GM23338 (cell line): ENCODE results near the gene ZNF366. TPM values are rescaled to one million over a fixed set of nuclear protein-coding genes. Genes with fewer than 3 reads are reported as not detected.

Experiments
- ATAC-seq: fragments of 200-7000 bp; cut with Tn5 transposase; 3 replicates; pipeline ENCODE4 v1.9.1; 2020
- DNase-seq: peaks from one replicate; pipeline ENCODE4 v3.0.0-alpha.2; 2015; ENCODE audit warnings: low spot score
- H2AFZ ChIP-seq: fragments of 200-600 bp; sonication (generic); 2 replicates; pipeline ENCODE4 v1.8.0; 2016; ENCODE audit warnings: antibody characterized with exemption, mild to moderate bottlenecking, moderate library complexity
- H3F3A ChIP-seq: fragments of 200-600 bp; sonication (generic); replicated peaks from 2 replicates; pipeline ENCODE4 v1.8.0; 2017; ENCODE audit warnings: antibody characterized with exemption, mixed run types, low read depth
- H3K27ac ChIP-seq: fragments of 200-600 bp; sonication (generic); 2 replicates; pipeline ENCODE4 v1.6.1; 2016; ENCODE audit warnings: low read depth
- H3K27me3 ChIP-seq: fragments of 200-600 bp; sonication (generic); 2 replicates; pipeline ENCODE4 v1.8.0; 2016; ENCODE audit warnings: mild to moderate bottlenecking, mixed run types, moderate library complexity; ENCODE audit not compliant: insufficient read depth
- H3K36me3 ChIP-seq: fragments of 200-600 bp; sonication (generic); 2 replicates; pipeline ENCODE4 v1.8.0; 2016; ENCODE audit warnings: mild to moderate bottlenecking; ENCODE audit not compliant: insufficient read depth
- H3K4me1 ChIP-seq: fragments of 200-600 bp; sonication (generic); 2 replicates; pipeline ENCODE4 v1.8.0; 2016; ENCODE audit warnings: mild to moderate bottlenecking, moderate library complexity; ENCODE audit not compliant: insufficient read depth
- H3K4me2 ChIP-seq: fragments of 200-600 bp; sonication (generic); 2 replicates; pipeline ENCODE4 v1.7.1; 2017; ENCODE audit warnings: mixed run types
- H3K4me3 ChIP-seq: fragments of 200-600 bp; sonication (generic); 2 replicates; pipeline ENCODE4 v1.6.1; 2016; ENCODE audit warnings: mixed run types
- H3K79me2 ChIP-seq: fragments of 200-600 bp; sonication (generic); replicated peaks from 2 replicates; pipeline ENCODE4 v1.8.0; 2017; ENCODE audit warnings: mild to moderate bottlenecking; ENCODE audit not compliant: insufficient read depth
- H3K9me2 ChIP-seq: fragments of 200-600 bp; sonication (generic); 2 replicates; pipeline ENCODE4 v1.8.0; 2017; ENCODE audit not compliant: insufficient read depth
- H4K20me1 ChIP-seq: fragments of 200-600 bp; sonication (generic); replicated peaks from 2 replicates; pipeline ENCODE4 v1.8.0; 2017; ENCODE audit warnings: mild to moderate bottlenecking; ENCODE audit not compliant: insufficient read depth
- H3K27ac Mint-ChIP-seq: 2 replicates; pipeline ENCODE4 v1.8.0; 2020; ENCODE audit warnings: inconsistent platforms, mild to moderate bottlenecking, moderate library complexity, mixed read lengths
- H3K27me3 Mint-ChIP-seq: 3 replicates; pipeline ENCODE4 v1.8.0; 2022; ENCODE audit warnings: low read depth, mild to moderate bottlenecking, moderate library complexity, mixed read lengths, inconsistent platforms; ENCODE audit not compliant: insufficient read depth, poor library complexity
- H3K36me3 Mint-ChIP-seq: 3 replicates; pipeline ENCODE4 v1.8.0; 2021; ENCODE audit warnings: low read depth, mild to moderate bottlenecking, inconsistent platforms, moderate library complexity, mixed read lengths
- H3K4me1 Mint-ChIP-seq: 3 replicates; pipeline ENCODE4 v1.8.0; 2020; ENCODE audit warnings: mild to moderate bottlenecking, inconsistent platforms, mixed read lengths
- H3K4me3 Mint-ChIP-seq: 3 replicates; pipeline ENCODE4 v1.8.0; 2021; ENCODE audit warnings: moderate library complexity, mild to moderate bottlenecking, inconsistent platforms, mixed read lengths
- H3K9me3 Mint-ChIP-seq: 3 replicates; pipeline ENCODE4 v1.8.0; 2020; ENCODE audit warnings: moderate library complexity, mild to moderate bottlenecking, inconsistent platforms, mixed read lengths
- CREB1 ChIP-seq: fragments of 250-450 bp; sonication (Bioruptor Pico); IDR thresholded peaks from 2 replicates; pipeline ENCODE4 v1.5.0; 2020; ENCODE audit warnings: low read depth, mild to moderate bottlenecking, moderate library complexity
- CTCF ChIP-seq, 2 experiments: fragments of 200-600 bp in 1 of 2; sonication (generic) in 1 of 2; conservative IDR thresholded peaks; 2 replicates each; pipeline versions ENCODE4 v1.5.1 to v1.6.1; 2016 to 2017; ENCODE audit warnings: antibody characterized with exemption in 2 of 2, low read depth in 2 of 2, mild to moderate bottlenecking in 2 of 2, moderate library complexity in 1 of 2
- ETS1 ChIP-seq: IDR thresholded peaks from 2 replicates; pipeline ENCODE4 v1.6.1; 2016; ENCODE audit warnings: antibody characterized with exemption
- EZH2 ChIP-seq: fragments of 200-600 bp; sonication (generic); IDR thresholded peaks from one replicate; pipeline ENCODE4 v1.8.0; 2017; ENCODE audit warnings: antibody characterized with exemption, mild to moderate bottlenecking, low read depth; ENCODE audit not compliant: unreplicated experiment
- EZH2phosphoT487 ChIP-seq: fragments of 200-600 bp; sonication (generic); IDR thresholded peaks from one replicate; pipeline ENCODE4 v1.8.1; 2018; ENCODE audit warnings: antibody characterized with exemption; ENCODE audit not compliant: unreplicated experiment
- JUNB ChIP-seq: IDR thresholded peaks from one replicate; pipeline ENCODE4 v1.6.1; 2016; ENCODE audit warnings: antibody characterized with exemption; ENCODE audit not compliant: unreplicated experiment
- NANOG ChIP-seq: IDR thresholded peaks from 2 replicates; pipeline ENCODE4 v1.6.1; 2016; ENCODE audit warnings: antibody characterized with exemption, borderline replicate concordance
- POLR2AphosphoS5 ChIP-seq: IDR thresholded peaks from 2 replicates; pipeline ENCODE4 v1.6.1; 2016; ENCODE audit warnings: antibody characterized with exemption, low read depth
- STAT1 ChIP-seq: IDR thresholded peaks from one replicate; pipeline ENCODE4 v1.6.1; 2016; ENCODE audit warnings: antibody characterized with exemption; ENCODE audit not compliant: unreplicated experiment
- ZNF114 ChIP-seq: fragments of 250-450 bp; sonication (Bioruptor Pico); IDR thresholded peaks from 2 replicates; pipeline ENCODE4 v1.5.0; 2020; ENCODE audit warnings: mild to moderate bottlenecking, moderate library complexity
- ZNF331 ChIP-seq: fragments of 250-450 bp; sonication (Bioruptor Pico); IDR thresholded peaks from 2 replicates; pipeline ENCODE4 v1.5.0; 2020; ENCODE audit warnings: low read depth, mild to moderate bottlenecking, moderate library complexity
- polyA plus RNA-seq: library from polyadenylated mRNA; unstranded; fragments of >200 nt; fragmentation: Nextera tagmentation; extraction: Ambion mirVana; gene quantifications from 2 replicates; pipeline ENCODE4 v1.2.1, GENCODE V29; 2016
- total RNA-seq: library from RNA; depleted of rRNA; stranded (reverse); fragments of >200 nt; shearing (Covaris generic); gene quantifications from 2 replicates; pipeline ENCODE4 v1.2.3, GENCODE V29; 2014
- TF ChIP-seq, protein P1 (sequence below): IDR thresholded peaks from one replicate; pipeline ENCODE4 v1.6.1; 2018; ENCODE audit warnings: antibody characterized with exemption; ENCODE audit not compliant: unreplicated experiment

ZNF366 gene
- total and polyA plus RNA-seq, 2 experiments from 2014 or later = not detected

GRCh38 chr5:72477644-72478043 lies 29.6 kb downstream of the ZNF366 start (continued):
- TF ChIP-seq ETS1 (no peak), CTCF (conservative IDR thresholded peaks at IDR 0.05; ENCODE audit: low read depth in 2 of 2) (no peak), STAT1 (no peak), CREB1 (CRISPR knock-in tag) (no peak), ZNF331 (no peak), ZNF114 (CRISPR knock-in tag) (no peak), NANOG (no peak)

GRCh38 chr5:72477176-72477575 lies 30.0 kb downstream of the ZNF366 start:
- H3K27me3 ChIP-seq = no peaks in the 10 kb centered on the region
- H3K27ac ChIP-seq = no peak overlapping the region
- no peaks in the 10 kb centered on the region for H3K4me1 ChIP-seq
- no peaks in the 10 kb centered on the region for H3K27me3 Mint-ChIP-seq
- peaks cover 6% of the 10 kb centered on the region; the same call in 1 of the 2 replicates for H3K9me2 ChIP-seq
- H3K79me2 ChIP-seq = no peaks in the 10 kb centered on the region
- no peaks in the 10 kb centered on the region; the same call in 2 of the 3 replicates for H3K9me3 Mint-ChIP-seq
- H3K36me3 Mint-ChIP-seq = no peaks in the 10 kb centered on the region
- no peak overlapping the region for H3K4me3 ChIP-seq
- H3K4me3 Mint-ChIP-seq = no peak overlapping the region
- H3K36me3 ChIP-seq = no peaks in the 10 kb centered on the region
- H3F3A ChIP-seq = no peaks in the 10 kb centered on the region
- H3K27ac Mint-ChIP-seq = no peak overlapping the region
- H3K4me1 Mint-ChIP-seq = peaks cover 3% of the 10 kb centered on the region; the same call in 2 of the 3 replicates
- ATAC-seq = no peak
- no peak overlapping the region for H2AFZ ChIP-seq
- no peaks in the 10 kb centered on the region for H4K20me1 ChIP-seq
- TF ChIP-seq CREB1 (CRISPR knock-in tag) (no peak), EZH2 (no peak), ZNF114 (CRISPR knock-in tag) (no peak), JUNB (no peak)
- DNase-seq = no peak
- H3K4me2 ChIP-seq = no peak overlapping the region

DNA sequence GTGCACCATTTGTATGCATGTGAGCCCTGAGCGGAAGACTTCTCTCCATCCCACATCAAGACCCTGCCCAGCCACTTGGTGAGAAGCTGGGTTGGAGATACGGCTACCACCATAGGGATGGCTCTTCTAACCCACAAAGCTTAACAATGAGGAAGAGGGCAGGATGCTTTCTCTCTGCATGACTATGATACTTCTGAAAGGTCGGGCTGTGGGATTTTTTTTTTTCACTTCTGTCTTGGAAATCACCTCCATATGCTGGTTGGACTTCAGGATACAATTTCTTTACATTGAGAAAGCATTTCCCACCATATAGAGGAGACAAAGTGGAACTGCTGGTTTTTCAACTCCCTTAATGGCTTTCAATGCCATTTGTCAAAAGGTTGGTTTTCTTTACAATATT lies 30.5 kb downstream of the ZNF366 start:
- Mint-ChIP-seq H3K9me3 (no peaks in the 10 kb centered on the region; the same call in 2 of the 3 replicates), H3K36me3 (no peaks in the 10 kb centered on the region), H3K27ac (no peak overlapping the region), H3K4me1 (peaks cover 3% of the 10 kb centered on the region; the same call in 2 of the 3 replicates), H3K4me3 (no peak overlapping the region), H3K27me3 (no peaks in the 10 kb centered on the region)
- Histone ChIP-seq H4K20me1 (no peaks in the 10 kb centered on the region), H3F3A (no peaks in the 10 kb centered on the region), H3K9me2 (peaks cover 6% of the 10 kb centered on the region; the same call in 1 of the 2 replicates), H3K79me2 (no peaks in the 10 kb centered on the region), H2AFZ (no peak overlapping the region), H3K27me3 (no peaks in the 10 kb centered on the region), H3K4me3 (no peak overlapping the region), H3K4me1 (no peaks in the 10 kb centered on the region), H3K36me3 (no peaks in the 10 kb centered on the region), H3K4me2 (no peak overlapping the region), H3K27ac (no peak overlapping the region)
- ATAC-seq (no peak), DNase-seq (no peak)
- TF ChIP-seq JUNB (no peak), ZNF114 (CRISPR knock-in tag) (no peak), EZH2phosphoT487 (no peak), EZH2 (no peak), POLR2AphosphoS5 (no peak), ETS1 (no peak), ZNF331 (no peak), NANOG (no peak)
- TF ChIP-seq, protein P1, sequence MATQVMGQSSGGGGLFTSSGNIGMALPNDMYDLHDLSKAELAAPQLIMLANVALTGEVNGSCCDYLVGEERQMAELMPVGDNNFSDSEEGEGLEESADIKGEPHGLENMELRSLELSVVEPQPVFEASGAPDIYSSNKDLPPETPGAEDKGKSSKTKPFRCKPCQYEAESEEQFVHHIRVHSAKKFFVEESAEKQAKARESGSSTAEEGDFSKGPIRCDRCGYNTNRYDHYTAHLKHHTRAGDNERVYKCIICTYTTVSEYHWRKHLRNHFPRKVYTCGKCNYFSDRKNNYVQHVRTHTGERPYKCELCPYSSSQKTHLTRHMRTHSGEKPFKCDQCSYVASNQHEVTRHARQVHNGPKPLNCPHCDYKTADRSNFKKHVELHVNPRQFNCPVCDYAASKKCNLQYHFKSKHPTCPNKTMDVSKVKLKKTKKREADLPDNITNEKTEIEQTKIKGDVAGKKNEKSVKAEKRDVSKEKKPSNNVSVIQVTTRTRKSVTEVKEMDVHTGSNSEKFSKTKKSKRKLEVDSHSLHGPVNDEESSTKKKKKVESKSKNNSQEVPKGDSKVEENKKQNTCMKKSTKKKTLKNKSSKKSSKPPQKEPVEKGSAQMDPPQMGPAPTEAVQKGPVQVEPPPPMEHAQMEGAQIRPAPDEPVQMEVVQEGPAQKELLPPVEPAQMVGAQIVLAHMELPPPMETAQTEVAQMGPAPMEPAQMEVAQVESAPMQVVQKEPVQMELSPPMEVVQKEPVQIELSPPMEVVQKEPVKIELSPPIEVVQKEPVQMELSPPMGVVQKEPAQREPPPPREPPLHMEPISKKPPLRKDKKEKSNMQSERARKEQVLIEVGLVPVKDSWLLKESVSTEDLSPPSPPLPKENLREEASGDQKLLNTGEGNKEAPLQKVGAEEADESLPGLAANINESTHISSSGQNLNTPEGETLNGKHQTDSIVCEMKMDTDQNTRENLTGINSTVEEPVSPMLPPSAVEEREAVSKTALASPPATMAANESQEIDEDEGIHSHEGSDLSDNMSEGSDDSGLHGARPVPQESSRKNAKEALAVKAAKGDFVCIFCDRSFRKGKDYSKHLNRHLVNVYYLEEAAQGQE = no peak
